Nephron progenitor cell (in vitro differentiated cells): ENCODE data around the gene PTPRK.

Experiments
- DNase-seq: peaks from one replicate; pipeline ENCODE4 v3.0.0; 2021
- H3K27ac Mint-ChIP-seq: 2 replicates; pipeline ENCODE4 v1.8.0; 2021; ENCODE audit warnings: mild to moderate bottlenecking, moderate library complexity, mixed read lengths
- H3K27me3 Mint-ChIP-seq: 2 replicates; pipeline ENCODE4 v1.8.0; 2021; ENCODE audit warnings: mild to moderate bottlenecking, low read depth, mixed read lengths; ENCODE audit not compliant: poor library complexity
- H3K36me3 Mint-ChIP-seq: 2 replicates; pipeline ENCODE4 v1.8.0; 2021; ENCODE audit warnings: low read depth, mixed read lengths
- H3K4me1 Mint-ChIP-seq: 2 replicates; pipeline ENCODE4 v1.8.0; 2021; ENCODE audit warnings: mixed read lengths
- H3K4me3 Mint-ChIP-seq: 2 replicates; pipeline ENCODE4 v1.8.0; 2021; ENCODE audit warnings: mild to moderate bottlenecking, moderate library complexity, mixed read lengths
- H3K9me3 Mint-ChIP-seq: 2 replicates; pipeline ENCODE4 v1.8.0; 2021; ENCODE audit warnings: mild to moderate bottlenecking, moderate library complexity, mixed read lengths
- TF ChIP-seq, protein P1 (sequence below): fragments of 200-600 bp; sonication (generic); IDR thresholded peaks from 2 replicates; pipeline ENCODE4 v1.5.0; 2021; ENCODE audit warnings: antibody characterized with exemption

The PTPRK gene

DNA sequence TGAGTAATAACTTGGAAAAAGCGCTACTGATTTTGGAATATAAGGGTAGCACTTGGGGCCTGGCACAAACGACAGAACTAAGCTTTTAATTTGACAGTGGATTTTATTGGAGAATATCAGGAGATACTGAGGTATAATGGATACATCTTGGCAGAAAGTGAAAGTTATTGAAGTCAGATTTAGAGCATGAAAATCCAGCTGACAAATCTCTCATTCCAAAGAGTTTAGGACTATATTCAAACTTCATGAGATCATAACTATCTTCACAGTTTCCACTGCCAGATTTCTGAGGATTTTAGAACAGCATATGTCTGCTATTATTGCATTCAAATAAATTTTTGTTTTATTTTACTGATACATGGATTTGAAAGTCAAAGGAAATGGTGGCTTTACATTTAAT, 487.2 kb downstream of the PTPRK start:
- Mint-ChIP-seq H3K27ac (no peak overlapping the region), H3K36me3 (peaks cover 5% of the 10 kb centered on the region), H3K4me3 (no peak overlapping the region), H3K27me3 (peaks cover 2% of the 10 kb centered on the region), H3K4me1 (peaks cover 47% of the 10 kb centered on the region), H3K9me3 (no peaks in the 10 kb centered on the region)
- no peak for DNase-seq
- TF ChIP-seq, protein P1, sequence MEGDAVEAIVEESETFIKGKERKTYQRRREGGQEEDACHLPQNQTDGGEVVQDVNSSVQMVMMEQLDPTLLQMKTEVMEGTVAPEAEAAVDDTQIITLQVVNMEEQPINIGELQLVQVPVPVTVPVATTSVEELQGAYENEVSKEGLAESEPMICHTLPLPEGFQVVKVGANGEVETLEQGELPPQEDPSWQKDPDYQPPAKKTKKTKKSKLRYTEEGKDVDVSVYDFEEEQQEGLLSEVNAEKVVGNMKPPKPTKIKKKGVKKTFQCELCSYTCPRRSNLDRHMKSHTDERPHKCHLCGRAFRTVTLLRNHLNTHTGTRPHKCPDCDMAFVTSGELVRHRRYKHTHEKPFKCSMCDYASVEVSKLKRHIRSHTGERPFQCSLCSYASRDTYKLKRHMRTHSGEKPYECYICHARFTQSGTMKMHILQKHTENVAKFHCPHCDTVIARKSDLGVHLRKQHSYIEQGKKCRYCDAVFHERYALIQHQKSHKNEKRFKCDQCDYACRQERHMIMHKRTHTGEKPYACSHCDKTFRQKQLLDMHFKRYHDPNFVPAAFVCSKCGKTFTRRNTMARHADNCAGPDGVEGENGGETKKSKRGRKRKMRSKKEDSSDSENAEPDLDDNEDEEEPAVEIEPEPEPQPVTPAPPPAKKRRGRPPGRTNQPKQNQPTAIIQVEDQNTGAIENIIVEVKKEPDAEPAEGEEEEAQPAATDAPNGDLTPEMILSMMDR = no peak

DNA sequence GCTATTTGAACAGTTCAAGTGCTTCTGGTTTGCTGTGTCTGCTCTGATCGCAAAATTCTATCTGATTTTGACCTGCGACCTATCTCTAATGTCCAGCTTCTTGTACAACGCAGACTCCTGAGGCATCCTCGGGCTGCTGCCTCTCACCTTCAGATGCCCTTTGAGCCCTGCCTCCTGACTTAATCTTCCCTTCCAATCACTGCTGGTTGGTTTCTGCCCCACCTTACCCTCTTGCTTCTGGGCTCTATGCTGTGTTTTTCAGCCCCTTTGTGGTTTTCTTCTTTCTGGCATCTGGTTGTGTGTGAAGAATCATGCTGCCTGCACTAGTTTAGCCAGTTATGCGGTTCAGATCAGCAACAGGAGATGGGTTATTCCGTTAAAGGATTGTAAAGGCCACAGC, 488.4 kb downstream of the PTPRK start:
- no peaks in the 10 kb centered on the region for H3K9me3 Mint-ChIP-seq
- TF ChIP-seq, protein P1 = no peak
- no peak for DNase-seq
- peaks cover 4% of the 10 kb centered on the region for H3K36me3 Mint-ChIP-seq
- peaks cover 56% of the 10 kb centered on the region for H3K4me1 Mint-ChIP-seq
- peak overlapping the region; percentile 92 for H3K27ac Mint-ChIP-seq
- H3K4me3 Mint-ChIP-seq = peak overlapping the region; percentile 11
- peaks cover 2% of the 10 kb centered on the region for H3K27me3 Mint-ChIP-seq

DNA sequence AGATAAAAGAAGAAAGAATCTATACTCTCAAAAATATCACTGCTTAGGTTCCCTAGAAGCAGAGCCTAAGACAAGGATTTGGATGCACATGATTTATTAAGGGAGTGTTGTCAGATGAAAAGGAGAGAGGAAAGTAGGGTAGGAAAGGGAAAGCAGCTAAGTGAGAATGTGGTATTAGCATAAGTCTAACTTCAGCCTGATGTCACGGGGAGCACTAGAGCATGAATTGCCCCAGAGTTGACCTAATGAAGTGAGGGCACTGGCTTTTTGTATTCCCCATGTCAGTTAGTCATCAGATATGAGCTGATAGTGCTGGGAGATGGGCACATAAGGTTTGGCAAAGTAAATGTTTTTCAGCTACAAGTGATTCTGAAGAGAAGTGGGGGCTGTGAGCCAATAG, 490.6 kb downstream of the PTPRK start:
- H3K4me3 Mint-ChIP-seq = no peak overlapping the region
- peak overlapping the region; percentile 33 for H3K27ac Mint-ChIP-seq
- TF ChIP-seq, protein P1 = no peak
- peaks cover 2% of the 10 kb centered on the region for H3K27me3 Mint-ChIP-seq
- H3K4me1 Mint-ChIP-seq = peaks cover 56% of the 10 kb centered on the region
- no peaks in the 10 kb centered on the region for H3K9me3 Mint-ChIP-seq
- H3K36me3 Mint-ChIP-seq = no peaks in the 10 kb centered on the region
- peak; percentile 5 for DNase-seq

DNA sequence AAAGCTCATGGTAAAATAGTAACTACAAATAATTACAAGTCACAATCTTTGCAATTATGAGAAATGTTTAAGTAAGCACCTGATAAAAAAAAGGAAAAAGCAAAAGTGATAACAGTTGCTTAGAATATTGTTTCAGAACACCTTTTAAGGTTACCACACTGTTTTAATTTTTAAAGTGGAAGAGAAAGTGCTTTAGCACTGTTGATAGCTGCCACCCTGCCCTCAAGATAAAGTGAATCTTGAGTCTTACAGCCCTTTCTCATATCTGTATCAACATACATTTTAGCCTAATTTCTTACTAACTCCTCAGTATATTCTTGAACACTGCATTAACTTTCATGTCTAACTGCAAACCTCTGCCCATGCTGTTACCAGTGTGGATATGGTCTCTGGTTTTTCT, 492.2 kb downstream of the PTPRK start:
- DNase-seq = no peak
- TF ChIP-seq, protein P1 = no peak
- no peaks in the 10 kb centered on the region for H3K36me3 Mint-ChIP-seq
- no peaks in the 10 kb centered on the region for H3K9me3 Mint-ChIP-seq
- H3K27me3 Mint-ChIP-seq = peaks cover 5% of the 10 kb centered on the region
- H3K27ac Mint-ChIP-seq = no peak overlapping the region
- H3K4me3 Mint-ChIP-seq = no peak overlapping the region
- peaks cover 56% of the 10 kb centered on the region for H3K4me1 Mint-ChIP-seq

DNA sequence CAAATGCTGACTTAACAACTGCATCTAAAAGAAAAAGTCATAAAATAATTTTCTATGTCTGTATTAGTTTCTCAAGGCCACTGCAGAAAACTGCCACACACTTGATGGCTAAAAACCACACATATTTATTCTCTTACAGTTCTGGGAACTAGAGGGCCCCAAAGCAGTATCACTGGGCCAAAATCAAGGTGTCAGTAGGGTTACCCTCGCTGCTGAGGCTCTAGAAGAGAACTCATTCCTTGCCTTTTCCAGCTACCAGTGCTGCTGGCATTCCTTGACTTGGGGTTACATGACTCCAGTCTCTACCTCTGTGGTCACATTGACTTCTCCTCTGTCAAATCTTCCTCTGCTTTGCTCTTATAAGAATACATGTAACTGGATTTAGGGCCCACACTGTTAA, 494.9 kb downstream of the PTPRK start:
- H3K27ac Mint-ChIP-seq = no peak overlapping the region
- no peaks in the 10 kb centered on the region for H3K36me3 Mint-ChIP-seq
- H3K27me3 Mint-ChIP-seq = peaks cover 7% of the 10 kb centered on the region
- DNase-seq = no peak
- TF ChIP-seq, protein P1 = no peak
- H3K9me3 Mint-ChIP-seq = no peaks in the 10 kb centered on the region
- H3K4me1 Mint-ChIP-seq = peaks cover 37% of the 10 kb centered on the region
- H3K4me3 Mint-ChIP-seq = no peak overlapping the region

DNA sequence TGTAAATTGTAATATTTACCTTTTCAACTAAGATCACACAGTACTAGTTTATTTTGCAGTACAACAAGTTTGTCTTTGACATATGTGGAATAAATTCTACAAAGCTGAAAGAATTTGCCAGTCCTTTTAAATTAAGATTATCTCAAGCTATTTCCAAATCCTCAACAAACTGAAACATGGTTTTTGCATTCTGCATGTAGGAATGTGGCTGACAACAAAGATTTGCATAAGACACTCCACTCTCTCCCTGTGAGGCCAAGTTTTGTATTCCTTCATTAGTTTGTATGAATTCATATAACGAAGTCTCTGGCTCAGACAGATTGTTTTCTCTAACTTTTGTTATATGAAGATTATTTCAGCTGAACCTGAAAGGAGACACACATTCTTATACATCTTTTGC, 495.4 kb downstream of the PTPRK start:
- no peaks in the 10 kb centered on the region for H3K9me3 Mint-ChIP-seq
- TF ChIP-seq, protein P1 = no peak
- H3K27ac Mint-ChIP-seq = no peak overlapping the region
- H3K27me3 Mint-ChIP-seq = peaks cover 7% of the 10 kb centered on the region
- peaks cover 31% of the 10 kb centered on the region for H3K4me1 Mint-ChIP-seq
- H3K36me3 Mint-ChIP-seq = no peaks in the 10 kb centered on the region
- no peak for DNase-seq
- no peak overlapping the region for H3K4me3 Mint-ChIP-seq
